ENCODE measurements around the gene ZSWIM1.

Gene ZSWIM1

GRCh38 chr20:45880988-45881788 is at the start of gene ZSWIM1:
ZSWIM1 (plus strand) TSS chr20:45881227; CDS start chr20:45882593, 1,366 bp downstream.
- DNase-seq: peak; percentile 98 to 100 (median 100)
- intact Hi-C loops (cut with DNase I): loop anchor here (1.0 kb wide), 1 partner anchor 24 kb away; the partner anchor contains the start of genes ACOT8 and ZSWIM3

- intact Hi-C loops (cut with DNase I): no loop called here
- peak in 1 of 10 donors; percentile 38 for DNase-seq
These were observed 48.4 kb upstream of the ZSWIM1 start for GRCh38 chr20:45832619-45833018.

- peak; percentile 37 to 96 (median 66) for DNase-seq
- intact Hi-C loops (cut with DNase I): no loop called here
These were observed 47.8 kb upstream of the ZSWIM1 start, which contains the start of gene SNX21 for GRCh38 chr20:45833030-45833882. SNX21 (plus strand) TSS chr20:45833799; CDS start chr20:45833920, 121 bp downstream.

GRCh38 chr20:45833883-45834796 is 46.9 kb upstream of the ZSWIM1 start:
- intact Hi-C loops (cut with DNase I): no loop called here
- peak; percentile 57 to 97 (median 73) for DNase-seq

DNA sequence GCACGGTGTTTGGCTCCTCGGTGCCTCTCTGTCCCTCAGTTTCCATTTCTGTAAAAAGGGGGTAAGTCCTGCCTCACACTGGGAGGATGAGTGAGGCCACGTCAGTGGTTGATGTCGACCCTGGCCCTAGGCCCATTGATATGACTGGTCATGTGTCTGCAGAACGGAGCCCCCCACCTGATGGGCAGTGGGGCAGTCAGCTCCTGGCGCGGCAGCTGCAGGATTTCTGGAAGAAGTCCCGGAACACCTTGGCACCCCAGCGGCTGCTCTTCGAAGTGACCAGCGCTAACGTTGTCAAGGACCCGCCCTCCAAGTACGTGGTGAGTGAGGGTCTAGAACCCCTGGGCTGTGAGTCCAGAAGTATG is 46.2 kb upstream of the ZSWIM1 start:
- intact Hi-C loops (cut with DNase I): no loop called here
- peak in 1 of 10 donors; percentile 78 for DNase-seq

GRCh38 chr20:45835329-45835765 is 45.7 kb upstream of the ZSWIM1 start:
- no peak for DNase-seq
- intact Hi-C loops (cut with DNase I): no loop called here

GRCh38 chr20:45835825-45836224 is 45.2 kb upstream of the ZSWIM1 start:
- intact Hi-C loops (cut with DNase I): no loop called here
- no peak for DNase-seq

DNA sequence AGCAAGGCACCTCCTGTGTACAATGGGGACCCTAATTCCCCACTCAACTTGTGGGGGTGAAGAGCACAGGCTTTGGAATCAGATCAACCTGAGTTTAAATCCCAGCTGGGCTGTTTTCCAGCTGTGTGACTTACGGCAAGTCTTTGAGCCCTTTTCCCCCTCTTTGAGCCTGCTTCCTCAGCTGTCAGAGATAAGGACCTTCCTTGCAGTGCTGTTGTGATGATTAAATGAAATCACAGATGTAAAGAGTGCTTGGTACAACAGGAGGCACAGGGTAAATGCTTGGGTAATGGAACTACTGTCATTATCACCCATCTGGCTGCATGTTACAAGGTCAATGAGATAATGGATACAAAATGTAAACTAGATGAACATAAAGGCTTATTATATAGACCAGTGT is 44.2 kb upstream of the ZSWIM1 start:
- DNase-seq: no peak
- intact Hi-C loops (cut with DNase I): no loop called here

- DNase-seq: peak in 1 of 10 donors; percentile 82
- intact Hi-C loops (cut with DNase I): no loop called here
These were observed 40.3 kb upstream of the ZSWIM1 start for GRCh38 chr20:45840700-45841198.

- intact Hi-C loops (cut with DNase I): no loop called here
- DNase-seq: no peak
These were observed 39.5 kb upstream of the ZSWIM1 start for GRCh38 chr20:45841407-45842129.

GRCh38 chr20:45842169-45842812 is 38.7 kb upstream of the ZSWIM1 start:
- no peak for DNase-seq
- intact Hi-C loops (cut with DNase I): no loop called here

- DNase-seq: peak in 1 of 10 donors; percentile 24
- intact Hi-C loops (cut with DNase I): no loop called here
These were observed 37.5 kb upstream of the ZSWIM1 start for GRCh38 chr20:45843506-45843905.

DNA sequence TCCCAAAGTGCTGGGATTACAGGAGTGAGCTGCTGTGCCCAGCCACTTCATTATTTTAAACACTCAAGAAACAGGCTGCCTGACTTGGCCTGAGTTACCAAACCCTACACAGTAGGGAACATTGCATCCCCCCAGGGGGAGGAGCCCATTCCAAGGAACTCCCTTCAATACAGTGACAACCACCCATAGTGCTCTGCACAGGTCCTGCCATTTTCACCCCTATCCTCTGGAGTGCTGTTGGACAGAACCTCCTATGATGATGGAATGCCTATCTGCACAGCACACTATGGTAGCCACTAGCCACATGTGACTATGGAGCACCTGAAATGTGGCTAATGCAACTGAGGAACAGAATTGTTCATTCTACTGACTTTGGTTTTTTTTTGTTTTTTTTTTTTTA is 35.6 kb upstream of the ZSWIM1 start:
- DNase-seq: no peak
- intact Hi-C loops (cut with DNase I): no loop called here

DNA sequence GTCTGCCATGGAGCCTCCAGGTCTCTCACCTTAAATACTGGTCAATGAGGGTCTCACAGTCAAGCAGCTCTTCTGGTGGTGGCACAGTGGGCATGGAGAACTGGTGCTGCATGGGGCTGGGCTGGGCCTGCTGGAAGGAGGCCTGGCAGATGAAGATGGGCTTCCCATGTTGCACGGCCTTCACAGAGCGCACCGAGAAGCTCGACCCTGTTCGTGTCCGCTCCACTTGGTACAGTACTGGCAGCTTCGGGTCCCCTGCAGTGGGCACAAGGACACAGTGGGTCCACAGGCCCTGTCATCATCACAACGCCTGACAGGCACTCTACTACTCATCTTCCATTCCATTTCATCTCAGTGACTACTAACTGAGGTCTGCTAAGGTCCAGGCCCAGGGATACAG is 32.6 kb upstream of the ZSWIM1 start:
- intact Hi-C loops (cut with DNase I): no loop called here
- DNase-seq: peak in 2 of 10 donors; percentile 43 to 44

DNA sequence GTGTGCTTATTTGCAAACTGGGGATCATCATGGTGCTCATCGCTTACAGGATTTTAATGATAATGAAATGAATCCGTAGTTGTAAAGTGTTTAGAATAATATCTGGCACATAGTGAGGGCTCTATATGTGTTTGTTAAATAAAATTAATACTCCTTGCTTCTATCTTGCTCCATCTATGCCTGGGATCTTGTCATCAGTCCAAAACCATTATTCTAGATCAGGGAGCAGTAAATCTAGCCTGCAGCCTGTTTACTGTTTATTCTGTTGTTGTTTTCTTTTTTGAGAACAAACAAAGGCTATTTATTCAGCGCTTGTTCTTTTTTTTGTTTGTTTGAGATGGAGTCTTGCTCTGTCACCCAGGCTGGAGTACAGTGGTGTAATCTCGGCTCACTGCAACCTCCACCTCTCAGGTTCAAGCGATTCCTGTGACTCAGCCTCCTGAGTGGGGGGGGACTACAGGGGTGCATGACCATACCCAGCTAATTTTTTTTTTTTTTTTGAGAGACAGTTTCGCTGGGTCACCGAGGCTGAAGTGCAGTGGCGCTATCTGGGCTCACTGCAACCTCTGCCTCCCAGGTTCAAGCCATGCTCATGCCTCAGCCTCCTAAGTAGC is 32.0 kb upstream of the ZSWIM1 start:
- peak in 1 of 10 donors; percentile 30 for DNase-seq
- intact Hi-C loops (cut with DNase I): no loop called here

DNA sequence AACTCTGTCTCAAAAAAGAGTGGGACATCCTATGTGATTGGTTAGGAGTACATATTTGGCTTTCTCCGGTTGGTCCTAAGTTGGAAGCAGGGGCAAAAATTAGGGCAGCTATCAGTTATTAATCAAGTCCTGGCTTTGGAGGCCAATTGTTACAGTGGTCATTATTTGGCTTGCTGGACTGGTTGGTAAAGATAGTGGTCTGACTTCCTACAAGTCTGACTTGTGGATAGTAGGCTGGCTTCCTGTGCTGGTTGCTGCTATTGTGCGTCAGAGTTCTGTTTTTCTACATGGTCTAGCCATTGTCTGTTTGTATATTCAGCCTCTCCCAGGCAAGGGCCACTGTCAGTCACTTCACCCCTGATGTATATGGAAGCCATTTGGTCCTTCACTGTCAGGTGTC is 30.8 kb upstream of the ZSWIM1 start:
- intact Hi-C loops (cut with DNase I): no loop called here
- no peak for DNase-seq

- intact Hi-C loops (cut with DNase I): no loop called here
- DNase-seq: no peak
These were observed 30.1 kb upstream of the ZSWIM1 start for GRCh38 chr20:45850926-45851325.

- no peak for DNase-seq
- intact Hi-C loops (cut with DNase I): no loop called here
These were observed 29.5 kb upstream of the ZSWIM1 start for GRCh38 chr20:45851501-45851900.
